SK-N-SH (cell line): ENCODE data around the gene DSCAML1. TPM values are rescaled to one million over a fixed set of nuclear protein-coding genes. Genes with fewer than 3 reads are reported as not detected.

Experiments
- CTCF ChIA-PET: fragments of 300-600, 350-600 bp; formaldehyde crosslinking; extraction: SDS; loops from one replicate; lab custom pipeline; 2021; lab: Yijun Ruan, JAX
- POLR2A ChIA-PET: fragments of 350-600 bp; sonication (Branson Sonifier 250); formaldehyde crosslinking; extraction: SDS; loops from one replicate; lab custom pipeline; 2020; ENCODE audit warnings: antibody characterized with exemption, inconsistent platforms; lab: Yijun Ruan, JAX
- DNase-seq: peaks from one replicate; pipeline ENCODE4 v3.0.0; 2012
- H2AFZ ChIP-seq: fragments of 200-600 bp; sonication (generic); 2 replicates; pipeline ENCODE4 v1.8.1; 2016; ENCODE audit warnings: antibody characterized with exemption, mild to moderate bottlenecking, low read depth
- H3F3A ChIP-seq: fragments of 200-600 bp; sonication (generic); replicated peaks from 2 replicates; pipeline ENCODE3; 2016; ENCODE audit warnings: antibody characterized with exemption, mild to moderate bottlenecking; ENCODE audit not compliant: insufficient read depth
- H3K27ac ChIP-seq, 2 experiments: fragments of 200-500 bp in 1 of 2; fragments of 200-600 bp in 1 of 2; sonication (Bioruptor generic) in 1 of 2; sonication (generic), shearing (Covaris generic) in 1 of 2; 2 replicates each; pipeline versions ENCODE4 v1.5.1 to v1.6.1; 2014 to 2016; ENCODE audit warnings: low read depth in 2 of 2, inconsistent platforms in 1 of 2, low read length in 1 of 2, mild to moderate bottlenecking in 1 of 2, mixed read lengths in 1 of 2
- H3K27me3 ChIP-seq: fragments of 200-600 bp; sonication (generic), shearing (Covaris generic); 2 replicates; pipeline ENCODE4 v1.6.1; 2016; ENCODE audit warnings: mixed run types; ENCODE audit not compliant: insufficient read depth
- H3K36me3 ChIP-seq, 2 experiments: fragments of 200-500 bp in 1 of 2; fragments of 200-600 bp in 1 of 2; sonication (Bioruptor generic) in 1 of 2; sonication (generic) in 1 of 2; replicated peaks in 1 of 2; 2 replicates each; pipeline versions ENCODE3 to v1.5.1; 2014 to 2016; ENCODE audit warnings: low read length in 1 of 2, mild to moderate bottlenecking in 1 of 2; ENCODE audit not compliant: insufficient read depth in 2 of 2, control insufficient read depth in 1 of 2
- H3K4me1 ChIP-seq, 2 experiments: fragments of 200-500 bp in 1 of 2; fragments of 200-600 bp in 1 of 2; sonication (Bioruptor generic) in 1 of 2; sonication (generic), shearing (Covaris generic) in 1 of 2; 2 replicates each; pipeline versions ENCODE4 v1.5.1 to v1.6.1; 2014 to 2016; ENCODE audit warnings: low read depth in 1 of 2, low read length in 1 of 2, mixed run types in 1 of 2; ENCODE audit not compliant: insufficient read depth in 2 of 2, control insufficient read depth in 1 of 2
- H3K4me2 ChIP-seq: fragments of 200-600 bp; sonication (generic), shearing (Covaris generic); 2 replicates; pipeline ENCODE4 v1.6.1; 2017; ENCODE audit warnings: mixed run types
- H3K4me3 ChIP-seq, 2 experiments: fragments of 200-500 bp in 1 of 2; fragments of 200-600 bp in 1 of 2; sonication (Bioruptor generic) in 1 of 2; sonication (generic), shearing (Covaris generic) in 1 of 2; 2 replicates each; pipeline versions ENCODE4 v1.5.1 to v1.8.1; 2014 to 2016; ENCODE audit warnings: low read depth in 2 of 2, inconsistent platforms in 1 of 2, low read length in 1 of 2, mild to moderate bottlenecking in 1 of 2, mixed read lengths in 1 of 2, moderate library complexity in 1 of 2
- H3K79me2 ChIP-seq: fragments of 200-600 bp; sonication (generic); 2 replicates; pipeline ENCODE4 v1.8.1; 2017; ENCODE audit warnings: mild to moderate bottlenecking; ENCODE audit not compliant: insufficient read depth
- H3K9ac ChIP-seq: fragments of 200-600 bp; sonication (generic); 2 replicates; pipeline ENCODE4 v1.6.1; 2017; ENCODE audit warnings: mixed run types
- H3K9me2 ChIP-seq: fragments of 200-600 bp; sonication (generic); 2 replicates; pipeline ENCODE4 v1.6.1; 2017; ENCODE audit warnings: mixed run types
- H3K9me3 ChIP-seq: fragments of 200-600 bp; sonication (generic); 2 replicates; pipeline ENCODE4 v1.6.1; 2017; ENCODE audit warnings: mixed run types, mild to moderate bottlenecking, moderate library complexity
- H4K20me1 ChIP-seq: fragments of 200-600 bp; sonication (generic); 2 replicates; pipeline ENCODE4 v1.6.1; 2017; ENCODE audit warnings: mild to moderate bottlenecking, mixed run types; ENCODE audit not compliant: insufficient read depth
- CHD2 ChIP-seq: fragments of 150-350 bp; IDR thresholded peaks from 2 replicates; pipeline ENCODE4 v1.6.1; 2018; ENCODE audit warnings: low read length; ENCODE audit not compliant: partially characterized antibody
- EP300 ChIP-seq, 2 experiments: IDR thresholded peaks; 2 replicates each; pipeline versions ENCODE4 v1.4.0 to v1.6.1; 2012; ENCODE audit warnings: borderline replicate concordance in 1 of 2, low read depth in 1 of 2, low read length in 1 of 2
- FOXJ3 ChIP-seq: sonication (generic); formaldehyde crosslinking; IDR thresholded peaks from 2 replicates; pipeline ENCODE4 v1.5.1; 2020; ENCODE audit warnings: mild to moderate bottlenecking, missing genetic modification reagents
- GATA2 ChIP-seq: sonication (generic); formaldehyde crosslinking; IDR thresholded peaks from 2 replicates; pipeline ENCODE4 v1.5.0; 2020; ENCODE audit warnings: mild to moderate bottlenecking, missing genetic modification reagents
- IRF3 ChIP-seq: fragments of 150-350 bp; IDR thresholded peaks from 2 replicates; pipeline ENCODE4 v1.6.1; 2016; ENCODE audit warnings: mild to moderate bottlenecking, low read depth, low read length
- MAX ChIP-seq: IDR thresholded peaks from 2 replicates; pipeline ENCODE4 v1.4.0; 2012; ENCODE audit warnings: low read depth
- MXI1 ChIP-seq: IDR thresholded peaks from 2 replicates; pipeline ENCODE4 v1.6.1; 2012; ENCODE audit warnings: mild to moderate bottlenecking, low read depth, low read length, improper control_type of control experiment
- NFIC ChIP-seq: IDR thresholded peaks from 2 replicates; pipeline ENCODE4 v1.4.0; 2012; ENCODE audit warnings: borderline replicate concordance
- RAD21 ChIP-seq: IDR thresholded peaks from 2 replicates; pipeline ENCODE4 v1.6.1; 2012; ENCODE audit warnings: mild to moderate bottlenecking, low read length
- RCOR1 ChIP-seq: fragments of 150-350 bp; IDR thresholded peaks from 2 replicates; pipeline ENCODE4 v1.6.1; 2017; ENCODE audit warnings: antibody characterized with exemption, low read length
- RFX5 ChIP-seq: IDR thresholded peaks from 2 replicates; pipeline ENCODE4 v1.6.1; 2012; ENCODE audit warnings: mild to moderate bottlenecking, improper control_type of control experiment, low read length
- SIN3A ChIP-seq: IDR thresholded peaks from 2 replicates; pipeline ENCODE4 v1.6.1; 2012; ENCODE audit warnings: low read depth, mild to moderate bottlenecking, low read length, moderate library complexity, borderline replicate concordance
- TCF12 ChIP-seq: IDR thresholded peaks from 2 replicates; pipeline ENCODE4 v1.4.0; 2012
- TEAD4 ChIP-seq: IDR thresholded peaks from 2 replicates; pipeline ENCODE4 v1.4.0; 2012; ENCODE audit warnings: mild to moderate bottlenecking, borderline replicate concordance; ENCODE audit not compliant: insufficient read depth
- WGBS: methylation state at CpG from one replicate; pipeline ENCODE4 v1.1.6; 2017; ENCODE audit warnings: low lambda C conversion rate; 5-methylcytosine and 5-hydroxymethylcytosine counted together
- polyA plus RNA-seq, 3 experiments: library from polyadenylated mRNA; depleted of rRNA; stranded (reverse); fragments of >200 nt; gene quantifications; 2 replicates each; pipeline ENCODE4 v1.2.3, GENCODE V29; 2012

Gene DSCAML1
- polyA plus RNA-seq, 1 of the 3 experiments (the other 2 are of a cell fraction): not detected

- Histone ChIP-seq H3K9me2 (no peaks in the 10 kb centered on the region), H3K27me3 (peaks cover 22% of the 10 kb centered on the region; the same call in 1 of the 2 replicates), H2AFZ (no peak overlapping the region), H3K9me3 (no peaks in the 10 kb centered on the region), H3K4me2 (peak overlapping the region; percentile 55; the same call in 1 of the 2 replicates), H3K36me3 (no peaks in the 10 kb centered on the region), H3F3A (no peaks in the 10 kb centered on the region), H3K4me3 (no peak overlapping the region; a peak in 1 of 4 replicates), H3K79me2 (no peaks in the 10 kb centered on the region), H3K27ac (peak overlapping the region in 1 of 2 experiments; percentile 99; a peak in 2 of 4 replicates), H3K9ac (no peak overlapping the region), H3K4me1 (peaks cover 0 to 38% of the 10 kb centered on the region in 2 experiments; a peak in 2 of 4 replicates), H4K20me1 (no peaks in the 10 kb centered on the region)
- DNase-seq: peak; percentile 86
- ChIA-PET POLR2A (interaction anchor here (0.6 to 2.7 kb wide), 11 partner anchors 45 to 364 kb away, joined by 3 to 28 read pairs (median 5); no protein-coding TSS in a partner anchor), CTCF (interaction anchor here (0.8 to 9.8 kb wide), 47 partner anchors 9 to 502 kb away, joined by 3 to 239 read pairs (median 8); no protein-coding TSS in a partner anchor)
- TF ChIP-seq RFX5: 0 out of 2 replicates have a peak, but pooled peaks have one; percentile 44
- TF ChIP-seq FOXJ3: peak; percentile 83; the same call in 1 of the 2 replicates
- TF ChIP-seq MAX: no peak
- TF ChIP-seq MXI1: peak; percentile 39; the same call in 1 of the 2 replicates
- 0 out of 2 replicates have a peak, but pooled peaks have one; percentile 22 for TF ChIP-seq TEAD4
- TF ChIP-seq CHD2: peak; percentile 79
- peak; percentile 77; the same call in 1 of the 2 replicates for TF ChIP-seq RCOR1
- no peak for TF ChIP-seq IRF3
- no peak; the same call in 1 of the 2 replicates for TF ChIP-seq TCF12
- peak in 1 of 2 experiments; percentile 95; a peak in 2 of 4 replicates for TF ChIP-seq EP300 (IDR thresholded peaks at IDR 0.05; ENCODE audit: borderline replicate concordance in 1 of 2, low read depth in 1 of 2, low read length in 1 of 2)
- peak; percentile 25; the same call in 1 of the 2 replicates for TF ChIP-seq NFIC
- TF ChIP-seq GATA2: peak; percentile 84
- peak; percentile 17; the same call in 1 of the 2 replicates for TF ChIP-seq RAD21
- TF ChIP-seq SIN3A: no peak
- WGBS: 17% methylated on average over 14 of the region's 17 CpGs
These were observed 352.0 kb downstream of the DSCAML1 start for GRCh38 chr11:117444711-117445658.
